ENCODE measurements around the gene HECW1.

The HECW1 gene

GRCh38 chr7:43085992-43086391, 26.5 kb upstream of the HECW1 start:
- Mint-ChIP-seq H3K4me3 (no peak overlapping the region), H3K4me1 (no peaks in the 10 kb centered on the region), H3K9me3 (no peaks in the 10 kb centered on the region), H3K27me3 (ENCODE audit: low read depth, poor library complexity) (peaks cover 12% of the 10 kb centered on the region), H3K36me3 (ENCODE audit: low read depth) (no peaks in the 10 kb centered on the region), H3K27ac (no peak overlapping the region)
- DNase-seq, result no peak
- no peak for TF ChIP-seq CTCF (IDR thresholded peaks at IDR 0.05)

GRCh38 chr7:43092819-43093218, 19.6 kb upstream of the HECW1 start:
- TF ChIP-seq CTCF (IDR thresholded peaks at IDR 0.05), result no peak

GRCh38 chr7:43096875-43097274, 15.6 kb upstream of the HECW1 start:
- H3K9me3 Mint-ChIP-seq, result no peaks in the 10 kb centered on the region
- H3K4me1 Mint-ChIP-seq, result no peaks in the 10 kb centered on the region
- no peaks in the 10 kb centered on the region for H3K27me3 Mint-ChIP-seq (ENCODE audit: low read depth, poor library complexity)
- H3K36me3 Mint-ChIP-seq (ENCODE audit: low read depth), result no peaks in the 10 kb centered on the region
- no peak overlapping the region for H3K27ac Mint-ChIP-seq
- no peak for DNase-seq
- no peak overlapping the region for H3K4me3 Mint-ChIP-seq
- no peak for TF ChIP-seq CTCF (IDR thresholded peaks at IDR 0.05)

More at GRCh38 chr7:43092819-43093218, 19.6 kb upstream of the HECW1 start:
- Mint-ChIP-seq H3K36me3 (ENCODE audit: low read depth) (no peaks in the 10 kb centered on the region), H3K27ac (no peak overlapping the region), H3K9me3 (no peaks in the 10 kb centered on the region), H3K27me3 (ENCODE audit: low read depth, poor library complexity) (peaks cover 8% of the 10 kb centered on the region), H3K4me3 (no peak overlapping the region), H3K4me1 (no peaks in the 10 kb centered on the region)
- DNase-seq, result no peak

- no peak overlapping the region for H3K27ac Mint-ChIP-seq
- H3K4me3 Mint-ChIP-seq, result no peak overlapping the region
- TF ChIP-seq CTCF (IDR thresholded peaks at IDR 0.05), result no peak
- no peaks in the 10 kb centered on the region for H3K27me3 Mint-ChIP-seq (ENCODE audit: low read depth, poor library complexity)
- no peaks in the 10 kb centered on the region for H3K36me3 Mint-ChIP-seq (ENCODE audit: low read depth)
- DNase-seq, result no peak
- H3K9me3 Mint-ChIP-seq, result no peaks in the 10 kb centered on the region
- no peaks in the 10 kb centered on the region for H3K4me1 Mint-ChIP-seq
These were observed 12.7 kb upstream of the HECW1 start for GRCh38 chr7:43099750-43100149.

- no peak for TF ChIP-seq CTCF (IDR thresholded peaks at IDR 0.05)
- DNase-seq, result no peak
- H3K27ac Mint-ChIP-seq, result no peak overlapping the region
- H3K4me3 Mint-ChIP-seq, result no peak overlapping the region
- no peaks in the 10 kb centered on the region for H3K4me1 Mint-ChIP-seq
- H3K9me3 Mint-ChIP-seq, result peaks cover 5% of the 10 kb centered on the region
- peaks cover 19% of the 10 kb centered on the region for H3K27me3 Mint-ChIP-seq (ENCODE audit: low read depth, poor library complexity)
- no peaks in the 10 kb centered on the region for H3K36me3 Mint-ChIP-seq (ENCODE audit: low read depth)
These were observed 7.5 kb upstream of the HECW1 start for GRCh38 chr7:43104874-43105520.

- DNase-seq, result no peak
- Mint-ChIP-seq H3K27me3 (ENCODE audit: low read depth, poor library complexity) (peaks cover 25% of the 10 kb centered on the region), H3K9me3 (peaks cover 5% of the 10 kb centered on the region), H3K4me1 (no peaks in the 10 kb centered on the region), H3K4me3 (no peak overlapping the region), H3K36me3 (ENCODE audit: low read depth) (no peaks in the 10 kb centered on the region), H3K27ac (no peak overlapping the region)
- TF ChIP-seq CTCF (IDR thresholded peaks at IDR 0.05), result no peak
These were observed 6.8 kb upstream of the HECW1 start for GRCh38 chr7:43105521-43106120.
